SIG-M5 treated with dmso at 0.1 percent for 504 hours (cell line): ENCODE measurements around the gene ZNF184.
A peak's percentile ranks its signal among the peaks of the same experiment; 100 is the strongest.

Source experiments
- DNase-seq: peaks from one replicate; lab custom pipeline; 2025; ENCODE audit not compliant: unreplicated experiment; lab: John Stamatoyannopoulos, UW

ZNF184 gene

GRCh38 chr6:27479319-27480182, 6.6 kb upstream of the ZNF184 start:
- DNase-seq: peak; percentile 93

- DNase-seq: peak; percentile 75
These were observed 5.9 kb upstream of the ZNF184 start for GRCh38 chr6:27478706-27479318.

GRCh38 chr6:27478141-27478705, 5.3 kb upstream of the ZNF184 start:
- DNase-seq: peak; percentile 14

GRCh38 chr6:27477318-27478013, 4.6 kb upstream of the ZNF184 start:
- DNase-seq: no peak

GRCh38 chr6:27476090-27476489, 3.2 kb upstream of the ZNF184 start:
- DNase-seq: no peak

GRCh38 chr6:27474672-27475071, 1.8 kb upstream of the ZNF184 start:
- no peak for DNase-seq

GRCh38 chr6:27474172-27474465, 1.2 kb upstream of the ZNF184 start:
- DNase-seq: no peak

GRCh38 chr6:27472182-27472616, 706 bp downstream of the ZNF184 start:
- peak; percentile 78 for DNase-seq

- no peak for DNase-seq
These were observed 1.4 kb downstream of the ZNF184 start for GRCh38 chr6:27471365-27472115.

GRCh38 chr6:27470023-27470422, 2.9 kb downstream of the ZNF184 start:
- no peak for DNase-seq

GRCh38 chr6:27468334-27468733, 4.6 kb downstream of the ZNF184 start:
- DNase-seq: no peak

- no peak for DNase-seq
These were observed 20.4 kb downstream of the ZNF184 start for GRCh38 chr6:27452496-27452897.

- no peak for DNase-seq
These were observed 21.1 kb downstream of the ZNF184 start for GRCh38 chr6:27451660-27452390.

GRCh38 chr6:27448456-27448855, 24.4 kb downstream of the ZNF184 start:
- DNase-seq: no peak

GRCh38 chr6:27442932-27443331, 30.0 kb downstream of the ZNF184 start:
- no peak for DNase-seq

- DNase-seq: no peak
These were observed 31.9 kb downstream of the ZNF184 start for GRCh38 chr6:27441001-27441400.

- DNase-seq: no peak
These were observed 33.5 kb downstream of the ZNF184 start for GRCh38 chr6:27439371-27439770.

GRCh38 chr6:27433714-27434113, 39.2 kb downstream of the ZNF184 start:
- no peak for DNase-seq

- DNase-seq: no peak
These were observed 43.9 kb downstream of the ZNF184 start for GRCh38 chr6:27428966-27429365.

- no peak for DNase-seq
These were observed 44.4 kb downstream of the ZNF184 start for GRCh38 chr6:27428502-27428901.
